GM18519 (cell line): ENCODE measurements around the gene SZT2.
A peak's percentile ranks its signal among the peaks of the same experiment; 100 is the strongest.
"Not testable (repeated sequence)": the region's sequence is repeated elsewhere in the genome, so short reads cannot be mapped to it uniquely, and the experiment has no call there.

Experiments
- ATAC-seq: cut with Tn5 transposase; IDR thresholded peaks from one replicate; pipeline ENCODE4 v1.9.1; 2021; ENCODE audit warnings: mild to moderate bottlenecking, moderate library complexity; ENCODE audit not compliant: unreplicated experiment, low FRiP score

Gene SZT2

GRCh38 chr1:43359696-43360095, 30.0 kb upstream of the SZT2 start:
- ATAC-seq: no peak

- ATAC-seq: no peak
Observed at GRCh38 chr1:43360616-43361015, 29.1 kb upstream of the SZT2 start.

- no peak for ATAC-seq
Observed at GRCh38 chr1:43363283-43363934, 26.3 kb upstream of the SZT2 start.

- ATAC-seq: no peak
Observed at GRCh38 chr1:43363935-43364525, 25.7 kb upstream of the SZT2 start.

- no peak for ATAC-seq
Observed at GRCh38 chr1:43365678-43366077, 24.0 kb upstream of the SZT2 start.

- no peak for ATAC-seq
Observed at GRCh38 chr1:43366179-43366578, 23.5 kb upstream of the SZT2 start.

- no peak for ATAC-seq
Observed at GRCh38 chr1:43366601-43367025, 23.1 kb upstream of the SZT2 start.

- ATAC-seq: peak; percentile 7
Observed at GRCh38 chr1:43367026-43367903, 22.4 kb upstream of the SZT2 start.

- peak; percentile 45 for ATAC-seq
Observed at GRCh38 chr1:43367904-43368645, 21.6 kb upstream of the SZT2 start, which contains the start of gene ELOVL1. TSS of gene ELOVL1 (minus strand) at chr1:43368011. CDS start at chr1:43365609, 2,402 bp downstream.

GRCh38 chr1:43368646-43369020, 21.1 kb upstream of the SZT2 start:
- no peak for ATAC-seq

- ATAC-seq: not testable (repeated sequence)
Observed at GRCh38 chr1:43369779-43370178, 19.9 kb upstream of the SZT2 start.

GRCh38 chr1:43370564-43370963, 19.1 kb upstream of the SZT2 start:
- ATAC-seq: no peak

- ATAC-seq: no peak
Observed at GRCh38 chr1:43372172-43372571, 17.5 kb upstream of the SZT2 start.

- no peak for ATAC-seq
Observed at GRCh38 chr1:43373066-43373940, 16.4 kb upstream of the SZT2 start.

- ATAC-seq: no peak
Observed at GRCh38 chr1:43376723-43377235, 12.9 kb upstream of the SZT2 start.

- ATAC-seq: no peak
Observed at GRCh38 chr1:43377831-43378230, 11.9 kb upstream of the SZT2 start.

- ATAC-seq: no peak
Observed at GRCh38 chr1:43379476-43379875, 10.2 kb upstream of the SZT2 start.

- ATAC-seq: no peak
Observed at GRCh38 chr1:43381612-43382011, 8.1 kb upstream of the SZT2 start.

- ATAC-seq: no peak
Observed at GRCh38 chr1:43382027-43382779, 7.5 kb upstream of the SZT2 start.
